GM18907 (cell line): Measurements from ENCODE around the gene HTATSF1.

Experiments
- ATAC-seq: cut with Tn5 transposase; IDR thresholded peaks from one replicate; pipeline ENCODE4 v1.9.1; 2021; ENCODE audit warnings: mild to moderate bottlenecking, moderate library complexity; ENCODE audit not compliant: unreplicated experiment

HTATSF1 gene

DNA sequence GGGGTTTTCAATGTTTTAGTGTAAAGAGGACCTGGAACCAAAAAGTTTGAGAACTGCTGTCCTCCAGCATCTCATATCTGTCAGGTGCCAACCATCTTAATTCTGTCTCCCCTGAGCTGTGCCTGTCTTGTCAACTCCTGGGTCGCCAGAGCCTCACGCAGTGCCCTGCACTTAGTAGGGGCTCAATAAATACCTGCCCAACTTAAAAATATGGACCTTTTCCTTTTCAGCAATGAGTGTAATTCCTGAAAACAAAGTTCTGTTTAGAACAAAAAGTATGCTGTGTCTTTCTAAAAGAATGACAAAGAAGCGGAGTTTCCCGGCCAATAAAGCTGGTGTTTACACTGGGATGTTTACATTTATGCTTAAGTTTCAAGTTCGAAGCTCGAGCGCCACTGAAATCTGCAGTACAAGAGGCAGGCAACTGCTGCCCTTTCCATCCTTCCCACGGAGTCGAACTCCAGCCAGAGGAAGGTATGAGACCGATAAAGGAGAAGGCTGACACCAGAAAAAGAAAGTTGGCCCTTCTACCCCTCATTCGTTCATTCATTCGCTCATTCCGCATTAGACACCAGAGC lies 1.1 kb upstream of the HTATSF1 start:
- no peak for ATAC-seq

DNA sequence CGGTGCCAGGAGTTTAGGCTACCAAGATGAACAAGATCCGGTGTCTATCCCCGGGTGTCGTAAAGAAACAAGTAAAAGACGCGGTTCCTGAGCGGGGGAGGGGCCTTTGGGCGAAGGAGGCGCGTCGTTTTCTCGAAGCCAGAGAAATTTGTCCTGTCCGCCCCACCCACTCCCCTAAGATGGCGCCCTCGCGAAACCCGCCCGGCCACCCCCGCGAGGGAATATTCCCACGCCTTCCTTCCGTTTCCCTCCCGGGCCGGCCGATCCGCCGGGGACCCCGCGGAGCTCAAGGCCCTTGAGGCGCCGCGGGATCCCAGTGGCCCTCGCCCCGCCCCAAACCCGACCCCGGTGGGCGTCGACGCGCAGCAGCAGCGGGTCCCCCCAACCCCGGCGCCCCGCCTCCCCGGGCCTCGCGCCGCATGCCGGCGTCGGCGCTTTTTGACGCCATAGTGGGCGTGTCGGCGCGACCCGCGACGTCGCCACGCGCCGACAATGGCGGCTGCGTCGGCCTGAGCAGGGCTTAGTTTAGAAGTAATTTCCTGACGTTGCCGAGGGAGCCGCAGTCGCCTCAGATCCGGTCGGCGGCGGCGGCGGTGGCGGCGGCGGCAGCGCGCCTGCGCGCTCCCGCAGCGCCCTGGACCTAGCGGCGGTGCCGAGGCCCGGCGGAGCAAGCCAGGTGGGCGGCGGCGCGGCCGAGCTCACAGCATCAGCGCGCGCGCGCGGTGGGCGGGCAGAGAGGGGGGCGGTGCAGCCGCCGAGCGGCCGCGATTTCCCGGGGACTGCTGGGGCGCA lies 432 bp upstream of the HTATSF1 start:
- peak; percentile 84 for ATAC-seq

- ATAC-seq: no peak
Measured at GRCh38 chrX:136519069-136519468, 21.7 kb downstream of the HTATSF1 start.

- no peak for ATAC-seq
Measured at GRCh38 chrX:136523770-136524169, 26.4 kb downstream of the HTATSF1 start.

DNA sequence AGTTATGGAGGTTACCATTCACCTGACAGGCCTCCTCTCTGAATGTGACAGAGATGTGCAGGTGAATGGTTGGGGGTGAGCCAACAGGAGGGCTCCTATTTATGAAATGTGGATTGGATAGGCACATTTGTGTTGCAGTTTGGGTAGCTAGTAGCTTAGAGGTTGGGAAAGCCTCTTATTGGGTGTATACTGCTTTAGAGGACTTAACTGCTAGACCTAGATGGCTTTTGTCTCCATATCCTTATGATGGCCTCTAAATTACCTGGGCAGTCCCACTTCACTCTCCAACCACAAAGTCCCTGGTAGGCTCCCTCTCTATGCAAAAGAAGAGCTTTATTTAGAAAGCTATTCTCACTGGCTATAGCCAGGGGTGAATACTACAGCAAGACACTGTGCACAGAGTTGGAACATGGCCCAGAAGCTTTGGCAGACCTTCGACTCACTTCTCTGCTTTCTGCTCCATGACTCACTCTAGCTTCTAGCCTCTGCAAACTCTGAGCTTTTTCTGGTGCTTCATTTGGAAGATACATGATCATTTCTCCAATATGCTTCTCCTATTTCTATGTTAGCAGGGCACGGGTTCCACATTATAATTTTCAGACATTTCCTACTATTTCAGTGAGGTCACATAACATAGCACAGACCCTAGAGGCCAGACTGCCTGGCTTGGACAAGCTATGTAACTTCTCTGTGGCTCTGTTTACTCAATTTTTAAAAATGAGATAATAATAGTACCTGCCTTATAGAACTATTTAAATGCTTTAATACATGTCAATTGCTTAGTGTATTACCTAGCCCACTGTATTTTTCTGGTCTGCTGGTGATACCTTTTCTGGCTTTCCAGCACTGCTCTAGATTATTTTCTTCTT lies 28.6 kb downstream of the HTATSF1 start:
- ATAC-seq: no peak

GRCh38 chrX:136528645-136529315 lies 31.4 kb downstream of the HTATSF1 start:
- no peak for ATAC-seq

GRCh38 chrX:136529795-136530194 lies 32.4 kb downstream of the HTATSF1 start:
- no peak for ATAC-seq

DNA sequence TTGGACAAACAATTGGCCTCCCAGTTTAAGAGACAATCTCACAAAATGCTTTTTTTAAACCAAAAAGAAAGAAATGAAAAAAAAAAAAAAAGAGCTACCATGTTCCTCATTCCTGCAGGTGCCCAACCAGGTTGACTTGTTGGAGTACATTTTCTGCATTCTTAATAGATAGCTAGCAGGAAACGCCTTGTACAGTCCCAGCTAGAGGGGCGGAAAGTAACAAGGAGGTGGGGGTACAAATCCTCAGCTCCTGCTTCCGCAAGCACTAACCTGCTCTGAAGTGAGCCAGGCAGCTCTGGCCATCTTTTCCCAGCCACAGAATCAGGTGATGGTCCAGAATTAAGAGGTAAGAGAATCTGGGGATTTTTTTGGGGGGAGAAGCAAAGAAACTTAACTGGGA lies 34.6 kb downstream of the HTATSF1 start, which contains the start of gene VGLL1:
Gene VGLL1 (plus strand): TSS at position 265 of the 400 bp plus-strand sequence. CDS start 3,806 bp downstream, outside the sequence.
- no peak for ATAC-seq

- no peak for ATAC-seq
Measured at GRCh38 chrX:136534131-136534530, 36.7 kb downstream of the HTATSF1 start.

DNA sequence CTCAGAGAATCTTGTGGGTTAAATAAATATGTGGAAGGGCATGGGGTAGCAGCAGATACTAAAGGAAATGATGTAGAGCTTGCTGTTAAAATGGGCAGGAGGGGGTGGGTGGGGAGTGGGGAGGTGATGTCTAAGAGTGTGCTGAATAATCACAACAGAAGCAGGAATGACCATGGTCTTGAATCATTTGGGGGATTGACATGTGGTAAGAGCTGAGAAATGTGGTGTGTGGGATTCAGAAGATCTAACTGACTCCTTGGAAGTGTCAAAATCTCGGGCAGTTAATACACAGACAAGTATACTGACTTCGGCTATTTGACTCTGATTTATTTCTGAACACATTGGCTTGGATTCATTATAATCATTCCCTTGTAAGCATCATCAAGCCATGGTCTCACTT lies 41.4 kb downstream of the HTATSF1 start:
- no peak for ATAC-seq

- no peak for ATAC-seq
Measured at GRCh38 chrX:136540226-136540625, 42.8 kb downstream of the HTATSF1 start.

DNA sequence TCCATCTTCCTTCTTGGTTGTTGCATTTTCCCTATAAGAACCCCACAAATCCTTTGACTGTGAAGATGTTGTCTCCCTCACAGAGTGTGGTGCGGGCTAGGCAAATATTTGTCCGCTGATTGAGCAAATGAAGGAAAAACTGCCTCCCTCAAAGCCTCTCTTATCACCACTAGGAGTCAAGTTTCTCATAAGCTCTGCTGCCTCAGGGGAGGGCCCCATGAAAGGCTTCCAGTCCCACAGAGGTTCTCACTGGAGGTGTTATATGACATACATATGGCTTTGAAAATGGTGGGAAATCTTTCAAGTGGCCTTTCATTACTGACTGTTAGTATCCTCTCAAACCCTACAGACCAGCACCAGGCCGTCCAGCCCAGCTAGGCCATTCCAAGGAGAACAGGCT lies 43.9 kb downstream of the HTATSF1 start:
- no peak for ATAC-seq

GRCh38 chrX:136542281-136542680 lies 44.9 kb downstream of the HTATSF1 start:
- no peak for ATAC-seq

DNA sequence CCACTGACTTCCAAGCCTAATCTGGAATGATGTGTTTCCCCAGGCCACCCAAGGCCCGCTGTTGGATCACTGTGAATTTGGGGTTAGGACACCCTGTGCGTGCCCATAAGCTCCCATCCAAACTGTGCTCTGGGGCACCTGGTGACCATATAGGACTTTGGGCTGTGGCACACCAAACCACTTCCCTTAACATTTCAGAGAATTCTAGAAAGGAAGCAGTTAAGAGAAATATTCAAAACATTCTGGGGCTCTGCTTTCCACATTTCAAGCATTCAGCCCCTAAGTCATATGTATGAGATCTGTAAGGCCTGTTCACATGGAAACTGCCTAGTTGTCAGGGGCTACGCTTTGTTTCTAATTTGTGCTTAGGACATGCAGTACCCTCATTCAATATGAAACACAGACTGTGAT lies 49.0 kb downstream of the HTATSF1 start:
- ATAC-seq: no peak

- ATAC-seq: no peak
Measured at GRCh38 chrX:136549226-136549625, 51.8 kb downstream of the HTATSF1 start.

DNA sequence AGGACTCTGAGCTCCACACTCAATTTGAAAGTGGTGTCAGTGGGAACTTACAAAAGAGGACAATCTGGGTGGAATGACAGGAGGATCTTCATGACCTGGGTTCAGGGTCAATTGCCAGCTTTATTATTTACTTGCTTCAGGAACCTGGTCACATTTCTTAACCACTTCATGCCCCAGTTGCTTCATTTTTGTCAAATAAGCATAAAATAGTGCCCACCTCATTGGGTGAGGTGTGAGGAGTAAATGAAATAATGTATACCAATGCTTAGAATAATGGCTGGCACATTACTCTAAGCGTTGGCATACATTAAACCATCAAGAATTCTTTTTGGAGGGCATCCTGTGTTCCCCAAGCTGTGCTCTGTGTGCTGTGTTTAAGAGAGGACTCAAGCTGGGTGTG lies 54.0 kb downstream of the HTATSF1 start:
- no peak for ATAC-seq

DNA sequence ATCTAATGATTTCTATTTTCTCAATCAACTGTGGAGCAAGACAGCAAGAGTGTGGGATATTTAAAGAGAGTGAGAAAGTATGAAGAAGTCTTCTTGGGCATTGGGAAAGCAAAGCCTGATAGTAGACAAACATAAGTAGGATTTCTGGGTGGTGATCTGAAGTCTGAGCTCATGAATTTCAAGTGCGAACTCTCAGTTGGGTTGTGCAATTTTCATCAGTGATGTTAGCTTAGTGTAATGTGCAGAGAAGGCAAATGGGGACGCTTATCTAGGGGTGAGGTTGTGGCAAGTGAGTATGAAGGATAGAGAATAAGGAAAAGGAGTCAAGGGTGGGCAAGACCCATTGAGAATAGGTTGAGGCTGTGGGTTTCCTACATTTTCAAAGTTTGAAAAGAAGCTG lies 58.3 kb downstream of the HTATSF1 start:
- no peak for ATAC-seq
